ENCODE data around the gene TWIST2. TPM values are rescaled to one million over a fixed set of nuclear protein-coding genes. Genes with fewer than 3 reads are reported as not detected.
A peak's percentile ranks its signal among the peaks of the same experiment; 100 is the strongest.

Gene TWIST2
- total RNA-seq, 1 donor from 2014 or later, result 2.7 TPM

DNA sequence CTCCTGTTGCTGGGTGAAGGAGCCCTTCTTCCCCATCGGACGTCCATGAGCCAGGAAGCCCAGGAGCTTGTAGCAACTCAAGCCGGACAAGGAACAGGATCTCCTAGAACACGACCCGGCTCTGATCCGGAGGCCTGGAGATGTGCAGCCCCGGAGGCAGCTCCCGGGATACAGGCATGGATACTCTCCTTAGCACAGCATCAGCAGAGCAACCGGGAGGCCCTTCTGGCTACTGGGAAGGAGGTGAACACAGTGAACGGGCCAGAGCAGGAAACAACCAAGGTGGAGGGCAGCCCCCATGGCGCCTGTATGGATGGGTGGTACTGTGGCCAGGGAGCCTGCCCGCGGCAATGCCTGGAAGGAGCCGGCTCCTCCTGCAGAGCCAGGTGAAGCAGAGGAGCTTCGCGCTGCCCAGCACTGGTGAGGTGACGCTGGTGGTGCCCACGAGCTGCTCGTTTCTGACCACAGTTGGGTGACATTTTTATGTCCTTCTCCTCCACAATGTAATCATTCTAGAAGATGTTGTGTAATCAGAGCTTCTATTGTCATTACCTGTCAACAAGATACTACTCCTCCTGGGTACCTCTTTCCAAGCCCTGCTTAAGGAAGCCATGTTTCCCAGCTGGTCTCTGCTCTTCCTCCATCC lies 94.3 kb downstream of the TWIST2 start:
- no peak for DNase-seq
- intact Hi-C loops (cut with micrococcal nuclease), result no loop called here
- TF ChIP-seq, protein P1, sequence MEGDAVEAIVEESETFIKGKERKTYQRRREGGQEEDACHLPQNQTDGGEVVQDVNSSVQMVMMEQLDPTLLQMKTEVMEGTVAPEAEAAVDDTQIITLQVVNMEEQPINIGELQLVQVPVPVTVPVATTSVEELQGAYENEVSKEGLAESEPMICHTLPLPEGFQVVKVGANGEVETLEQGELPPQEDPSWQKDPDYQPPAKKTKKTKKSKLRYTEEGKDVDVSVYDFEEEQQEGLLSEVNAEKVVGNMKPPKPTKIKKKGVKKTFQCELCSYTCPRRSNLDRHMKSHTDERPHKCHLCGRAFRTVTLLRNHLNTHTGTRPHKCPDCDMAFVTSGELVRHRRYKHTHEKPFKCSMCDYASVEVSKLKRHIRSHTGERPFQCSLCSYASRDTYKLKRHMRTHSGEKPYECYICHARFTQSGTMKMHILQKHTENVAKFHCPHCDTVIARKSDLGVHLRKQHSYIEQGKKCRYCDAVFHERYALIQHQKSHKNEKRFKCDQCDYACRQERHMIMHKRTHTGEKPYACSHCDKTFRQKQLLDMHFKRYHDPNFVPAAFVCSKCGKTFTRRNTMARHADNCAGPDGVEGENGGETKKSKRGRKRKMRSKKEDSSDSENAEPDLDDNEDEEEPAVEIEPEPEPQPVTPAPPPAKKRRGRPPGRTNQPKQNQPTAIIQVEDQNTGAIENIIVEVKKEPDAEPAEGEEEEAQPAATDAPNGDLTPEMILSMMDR (IDR thresholded peaks at IDR 0.05; ENCODE audit: borderline replicate concordance), result no peak
- no peak overlapping the region for H3K27ac ChIP-seq (replicated peaks)
- no peak overlapping the region for H3K4me3 ChIP-seq
- no peaks in the 10 kb centered on the region for H3K36me3 ChIP-seq
- H3K4me1 ChIP-seq, result peaks cover 3% of the 10 kb centered on the region
- H3K27me3 ChIP-seq (ENCODE audit: low read depth), result peaks cover 40% of the 10 kb centered on the region
- H3K9me3 ChIP-seq (replicated peaks), result no peaks in the 10 kb centered on the region

DNA sequence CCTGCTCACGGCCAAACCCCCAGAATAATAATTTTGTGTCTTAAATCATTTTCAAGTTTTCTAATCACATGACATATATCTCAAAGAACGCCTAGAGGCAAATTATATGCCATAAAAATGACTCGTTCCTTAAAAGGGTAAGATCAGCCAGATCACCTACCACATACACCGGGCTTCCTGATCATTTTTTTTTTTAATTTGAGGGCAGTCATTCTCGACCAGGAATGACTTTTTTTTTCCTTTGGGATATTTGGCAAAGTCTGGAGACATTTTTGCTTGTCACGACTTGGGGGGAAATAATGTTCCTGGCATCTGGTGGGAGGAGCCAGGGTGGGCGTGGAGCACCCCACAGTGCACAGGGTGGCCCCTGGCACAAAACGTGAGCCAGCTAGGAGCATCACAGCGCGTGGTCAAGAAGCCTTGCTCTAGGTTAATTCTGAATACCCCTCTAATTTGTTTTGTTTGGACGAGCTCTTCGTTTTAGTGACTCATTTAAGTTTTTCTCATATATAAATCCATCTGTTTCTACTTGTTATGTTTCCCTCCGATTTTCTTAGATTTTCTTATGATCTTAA lies 94.9 kb downstream of the TWIST2 start:
- no peak overlapping the region for H3K4me3 ChIP-seq
- H3K4me1 ChIP-seq, result peaks cover 3% of the 10 kb centered on the region
- TF ChIP-seq, protein P1 (IDR thresholded peaks at IDR 0.05; ENCODE audit: borderline replicate concordance), result no peak
- H3K27me3 ChIP-seq (ENCODE audit: low read depth), result peaks cover 40% of the 10 kb centered on the region
- H3K36me3 ChIP-seq, result no peaks in the 10 kb centered on the region
- H3K27ac ChIP-seq (replicated peaks), result no peak overlapping the region
- intact Hi-C loops (cut with micrococcal nuclease), result no loop called here
- H3K9me3 ChIP-seq (replicated peaks), result no peaks in the 10 kb centered on the region
- DNase-seq, result no peak

DNA sequence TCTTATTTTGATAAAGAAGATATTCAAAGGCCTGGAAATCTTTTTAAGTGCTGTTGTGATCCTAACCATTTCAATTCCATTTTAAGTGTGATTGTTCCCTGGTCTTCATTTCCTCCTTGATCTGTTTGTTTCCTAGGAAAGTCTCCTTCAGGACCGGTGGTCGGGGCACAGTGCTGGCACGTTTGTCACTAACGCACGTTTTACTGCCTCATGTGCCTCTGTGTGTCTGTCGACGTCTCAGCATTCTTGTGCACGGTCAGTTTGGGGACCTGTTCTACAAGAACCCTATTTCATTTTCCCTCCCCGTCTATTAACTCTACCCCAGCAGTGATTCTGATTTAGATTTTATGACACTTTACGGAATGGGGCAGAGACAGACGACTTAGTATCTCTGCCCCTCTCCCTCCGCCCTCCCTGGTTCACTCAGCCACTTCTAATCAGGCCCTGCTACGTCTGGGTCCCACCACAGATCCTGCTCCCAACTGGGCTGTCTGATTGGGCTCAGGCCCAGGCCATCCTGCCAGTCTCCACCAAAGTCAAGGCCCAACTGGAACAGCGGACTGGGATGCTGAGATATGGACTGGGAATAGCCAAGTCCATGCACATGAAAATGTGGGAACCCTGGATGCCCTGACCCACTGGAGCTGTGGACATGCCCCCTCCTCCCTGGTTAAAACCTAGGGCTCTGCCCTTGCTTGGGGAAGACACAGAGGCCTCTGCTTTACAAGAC lies 95.6 kb downstream of the TWIST2 start:
- TF ChIP-seq, protein P1 (IDR thresholded peaks at IDR 0.05; ENCODE audit: borderline replicate concordance), result no peak
- no peak for DNase-seq
- intact Hi-C loops (cut with micrococcal nuclease), result no loop called here
- Histone ChIP-seq H3K9me3 (replicated peaks) (no peaks in the 10 kb centered on the region), H3K27ac (replicated peaks) (no peak overlapping the region), H3K36me3 (no peaks in the 10 kb centered on the region), H3K4me1 (peaks cover 3% of the 10 kb centered on the region), H3K27me3 (ENCODE audit: low read depth) (peaks cover 40% of the 10 kb centered on the region), H3K4me3 (no peak overlapping the region)

DNA sequence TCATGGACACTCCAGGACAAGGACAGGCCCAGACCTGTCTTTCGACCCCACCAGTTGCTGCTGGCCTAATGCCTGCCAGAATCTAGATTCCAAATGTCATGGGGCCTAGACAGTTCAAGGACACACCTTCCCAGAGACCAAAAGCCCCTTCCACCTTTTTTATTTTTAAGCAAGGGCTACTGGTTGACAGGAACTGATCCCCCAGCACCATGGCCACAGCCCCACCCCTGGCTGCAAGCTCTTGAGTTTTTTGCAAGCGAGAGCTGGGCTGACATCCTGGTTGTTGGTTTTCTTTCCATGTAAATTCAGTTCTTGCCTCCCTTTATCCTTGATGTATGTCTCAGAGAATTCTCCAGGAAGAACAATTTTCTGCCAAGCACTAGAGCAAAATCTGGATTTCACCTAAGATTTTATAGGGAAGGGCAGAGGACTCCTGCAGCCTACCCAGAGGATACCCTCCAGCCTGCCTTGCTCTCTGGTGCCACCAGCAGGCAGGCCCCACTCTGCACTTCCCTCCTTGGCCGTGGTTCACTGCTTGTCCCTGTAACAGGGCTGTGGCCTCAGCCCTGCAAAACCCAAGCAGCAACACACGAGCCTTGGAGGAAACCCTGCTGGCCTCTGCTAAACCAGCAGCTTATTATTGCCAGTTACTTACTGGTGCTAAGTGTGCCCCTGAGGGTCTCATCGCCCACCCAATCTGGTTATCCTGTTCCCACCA lies 97.7 kb downstream of the TWIST2 start:
- Histone ChIP-seq H3K4me3 (no peak overlapping the region), H3K9me3 (replicated peaks) (no peaks in the 10 kb centered on the region), H3K36me3 (no peaks in the 10 kb centered on the region), H3K4me1 (no peaks in the 10 kb centered on the region), H3K27ac (replicated peaks) (no peak overlapping the region), H3K27me3 (ENCODE audit: low read depth) (peaks cover 43% of the 10 kb centered on the region)
- intact Hi-C loops (cut with micrococcal nuclease), result no loop called here
- peak; percentile 60 for DNase-seq
- TF ChIP-seq, protein P1 (IDR thresholded peaks at IDR 0.05; ENCODE audit: borderline replicate concordance), result peak; percentile 78
